ENCODE measurements around the gene VGLL4.

The VGLL4 gene

GRCh38 chr3:11616551-11616950, 27.2 kb downstream of the VGLL4 start:
- no peaks in the 10 kb centered on the region for H3K27me3 ChIP-seq (ENCODE audit: insufficient read depth, low read depth)
- H3K4me2 ChIP-seq, result no peak overlapping the region
- H2AFZ ChIP-seq (ENCODE audit: low read depth), result no peak overlapping the region
- H4K20me1 ChIP-seq (ENCODE audit: insufficient read depth), result no peaks in the 10 kb centered on the region
- no peak overlapping the region for H3K27ac ChIP-seq
- H3K9ac ChIP-seq, result no peak overlapping the region
- H3K79me2 ChIP-seq (ENCODE audit: insufficient read depth, low read depth), result no peaks in the 10 kb centered on the region; the same call in 1 of the 2 replicates
- peaks cover 10% of the 10 kb centered on the region for H3K4me1 ChIP-seq (ENCODE audit: low read depth, poor library complexity, severe bottlenecking)
- H3K36me3 ChIP-seq (ENCODE audit: insufficient read depth), result no peaks in the 10 kb centered on the region
- no peak overlapping the region for H3K4me3 ChIP-seq (IDR thresholded peaks at IDR 0.05; ENCODE audit: insufficient read depth, low read depth, low read length)
- no peak for TF ChIP-seq CTCF (conservative IDR thresholded peaks at IDR 0.05; ENCODE audit: low read depth, low read length)

- TF ChIP-seq CTCF (conservative IDR thresholded peaks at IDR 0.05; ENCODE audit: low read depth, low read length), result no peak
- no peaks in the 10 kb centered on the region for H3K4me1 ChIP-seq (ENCODE audit: low read depth, poor library complexity, severe bottlenecking)
- no peak overlapping the region for H2AFZ ChIP-seq (ENCODE audit: low read depth)
- no peaks in the 10 kb centered on the region for H3K36me3 ChIP-seq (ENCODE audit: insufficient read depth)
- H3K27me3 ChIP-seq (ENCODE audit: insufficient read depth, low read depth), result no peaks in the 10 kb centered on the region
- no peak overlapping the region for H3K9ac ChIP-seq
- H3K4me3 ChIP-seq (IDR thresholded peaks at IDR 0.05; ENCODE audit: insufficient read depth, low read depth, low read length), result no peak overlapping the region
- no peak overlapping the region for H3K27ac ChIP-seq
- H3K79me2 ChIP-seq (ENCODE audit: insufficient read depth, low read depth), result no peaks in the 10 kb centered on the region
- no peaks in the 10 kb centered on the region for H4K20me1 ChIP-seq (ENCODE audit: insufficient read depth)
- H3K4me2 ChIP-seq, result no peak overlapping the region
Measured at GRCh38 chr3:11613851-11614487, 29.7 kb downstream of the VGLL4 start.

GRCh38 chr3:11613319-11613718, 30.4 kb downstream of the VGLL4 start:
- H3K4me3 ChIP-seq (IDR thresholded peaks at IDR 0.05; ENCODE audit: insufficient read depth, low read depth, low read length), result no peak overlapping the region
- no peaks in the 10 kb centered on the region for H3K4me1 ChIP-seq (ENCODE audit: low read depth, poor library complexity, severe bottlenecking)
- H3K27me3 ChIP-seq (ENCODE audit: insufficient read depth, low read depth), result no peaks in the 10 kb centered on the region
- H3K79me2 ChIP-seq (ENCODE audit: insufficient read depth, low read depth), result no peaks in the 10 kb centered on the region
- no peak overlapping the region for H3K4me2 ChIP-seq
- H3K36me3 ChIP-seq (ENCODE audit: insufficient read depth), result no peaks in the 10 kb centered on the region
- TF ChIP-seq CTCF (conservative IDR thresholded peaks at IDR 0.05; ENCODE audit: low read depth, low read length), result no peak
- H3K27ac ChIP-seq, result no peak overlapping the region
- no peak overlapping the region for H3K9ac ChIP-seq
- H4K20me1 ChIP-seq (ENCODE audit: insufficient read depth), result no peaks in the 10 kb centered on the region
- H2AFZ ChIP-seq (ENCODE audit: low read depth), result no peak overlapping the region

GRCh38 chr3:11612515-11613188, 31.1 kb downstream of the VGLL4 start:
- H2AFZ ChIP-seq (ENCODE audit: low read depth), result no peak overlapping the region
- no peak overlapping the region for H3K4me3 ChIP-seq (IDR thresholded peaks at IDR 0.05; ENCODE audit: insufficient read depth, low read depth, low read length)
- no peak overlapping the region for H3K4me2 ChIP-seq
- no peaks in the 10 kb centered on the region for H4K20me1 ChIP-seq (ENCODE audit: insufficient read depth)
- no peaks in the 10 kb centered on the region for H3K4me1 ChIP-seq (ENCODE audit: low read depth, poor library complexity, severe bottlenecking)
- no peak overlapping the region for H3K27ac ChIP-seq
- TF ChIP-seq CTCF (conservative IDR thresholded peaks at IDR 0.05; ENCODE audit: low read depth, low read length), result no peak
- H3K36me3 ChIP-seq (ENCODE audit: insufficient read depth), result no peaks in the 10 kb centered on the region
- H3K9ac ChIP-seq, result no peak overlapping the region
- H3K79me2 ChIP-seq (ENCODE audit: insufficient read depth, low read depth), result no peaks in the 10 kb centered on the region
- no peaks in the 10 kb centered on the region for H3K27me3 ChIP-seq (ENCODE audit: insufficient read depth, low read depth)

Data from KMS-11 (cell line).